Epithelial cell of esophagus (primary cell): Measurements from ENCODE around the gene CHFR.
"Not testable (repeated sequence)": the region's sequence is repeated elsewhere in the genome, so short reads cannot be mapped to it uniquely, and the experiment has no call there.

Source experiments
- DNase-seq: peaks from one replicate; pipeline ENCODE4 v3.0.0; 2010; ENCODE audit warnings: low read depth
- H3K4me3 ChIP-seq: 2 replicates; pipeline ENCODE4 v1.5.1; 2011; ENCODE audit warnings: mild to moderate bottlenecking, low read length, control low read depth
- CTCF ChIP-seq: IDR thresholded peaks from 2 replicates; pipeline ENCODE4 v1.5.1; 2011; ENCODE audit warnings: low read depth, mild to moderate bottlenecking, low read length, control low read depth, inconsistent platforms; ENCODE audit not compliant: insufficient read depth; ENCODE audit errors: missing control alignments

The CHFR gene

GRCh38 chr12:132814232-132814631 lies 73.2 kb downstream of the CHFR start:
- no peak for TF ChIP-seq CTCF
- no peak for DNase-seq
- no peak overlapping the region for H3K4me3 ChIP-seq

GRCh38 chr12:132813443-132813842 lies 74.0 kb downstream of the CHFR start:
- TF ChIP-seq CTCF = no peak
- DNase-seq = no peak
- no peak overlapping the region for H3K4me3 ChIP-seq

DNA sequence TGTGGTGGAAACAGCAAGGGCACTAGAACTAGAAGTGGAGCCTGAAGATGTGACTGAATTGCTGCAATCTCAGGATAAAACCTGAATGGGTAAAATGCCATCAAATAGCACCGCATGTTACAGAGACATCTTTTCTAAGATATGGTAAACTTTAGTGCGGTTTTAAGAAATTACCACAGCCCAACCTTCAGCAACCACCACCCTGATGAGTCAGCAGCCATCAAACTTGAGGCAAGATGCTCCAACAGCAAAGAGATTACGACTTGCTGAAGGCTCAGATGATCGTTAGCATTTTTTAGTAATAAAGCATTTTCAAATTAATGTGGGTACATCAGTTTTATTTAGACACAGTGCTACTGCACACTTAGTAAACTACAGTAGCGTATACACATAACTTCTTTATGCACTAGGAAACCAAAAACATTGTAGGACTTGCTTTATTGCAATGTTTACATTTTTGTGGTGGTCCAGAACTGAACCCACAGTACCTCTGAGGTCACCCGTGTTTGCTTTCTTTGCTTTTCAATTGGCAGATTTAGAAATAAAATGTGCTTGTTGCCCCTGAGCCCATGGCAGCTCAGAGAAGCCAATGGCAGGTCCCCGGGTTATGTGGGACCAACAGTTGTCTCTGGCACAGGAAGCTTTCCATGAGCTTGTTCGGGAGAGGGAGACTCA lies 74.6 kb downstream of the CHFR start:
- no peak overlapping the region for H3K4me3 ChIP-seq
- DNase-seq = no peak
- TF ChIP-seq CTCF = no peak

- not testable (repeated sequence) for H3K4me3 ChIP-seq, DNase-seq
- peak; percentile 43 for TF ChIP-seq CTCF
These were observed 78.0 kb downstream of the CHFR start for GRCh38 chr12:132809391-132809790.

DNA sequence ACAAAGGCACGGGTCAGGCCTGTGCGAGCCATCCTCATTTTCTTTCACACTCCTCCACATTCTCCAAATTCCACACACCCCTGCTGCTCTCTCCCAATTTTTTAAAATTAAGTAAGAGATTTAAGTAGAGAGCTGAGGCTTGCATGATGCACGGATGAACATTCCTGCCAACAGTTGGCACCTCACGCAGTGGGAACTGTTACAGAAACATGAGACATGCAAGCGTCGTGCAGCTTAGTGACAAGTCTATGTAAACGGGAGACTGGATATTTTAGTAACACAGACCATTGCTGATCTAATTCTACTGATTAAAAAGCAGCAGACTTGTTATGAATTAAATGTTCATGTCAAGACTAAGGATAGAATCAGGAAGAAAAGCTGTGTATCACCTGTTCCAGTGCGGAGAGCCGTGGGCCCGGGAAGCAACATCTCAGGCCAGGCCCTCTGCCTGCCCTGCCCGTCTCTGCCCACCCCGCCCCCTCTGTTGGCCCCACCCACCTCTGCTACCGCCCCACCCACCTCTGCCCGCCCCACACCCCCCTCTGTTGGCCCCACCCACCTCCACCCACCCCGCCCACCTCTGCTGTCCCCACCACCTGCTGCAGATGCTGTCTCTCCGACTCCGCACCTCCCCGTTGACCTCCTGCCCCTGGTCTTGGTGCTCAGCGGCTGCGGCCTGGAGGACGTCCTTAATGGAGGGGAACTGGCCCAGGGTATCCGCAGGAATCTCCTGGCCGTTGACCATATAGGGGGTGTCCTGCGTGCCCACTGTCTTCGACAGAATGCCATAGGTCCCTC lies 79.9 kb downstream of the CHFR start:
- no peak for TF ChIP-seq CTCF
- H3K4me3 ChIP-seq = no peak overlapping the region
- no peak for DNase-seq

DNA sequence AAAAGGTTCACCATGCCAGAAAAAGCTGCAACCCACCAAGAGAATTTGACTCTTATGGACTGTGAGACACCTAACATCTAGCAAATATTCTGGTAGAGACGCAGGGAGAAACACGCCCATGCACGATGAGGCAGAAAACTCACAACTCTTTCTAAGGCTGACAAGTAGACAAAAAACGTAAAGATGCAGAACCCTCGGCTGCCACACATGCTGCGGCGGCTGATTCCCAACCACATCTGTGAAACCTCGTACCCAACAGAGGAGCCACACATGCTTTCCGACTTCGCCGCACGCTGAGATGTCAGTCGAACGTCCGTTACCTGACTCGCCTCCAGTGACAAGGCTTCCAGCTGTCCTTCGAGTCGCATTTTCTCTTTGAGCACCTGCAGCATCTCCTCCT lies 80.5 kb downstream of the CHFR start:
- no peak for TF ChIP-seq CTCF
- no peak overlapping the region for H3K4me3 ChIP-seq
- no peak for DNase-seq
